SK-N-SH (cell line): ENCODE results near the gene GNPAT.

Experiments
- EP300 ChIP-seq, 2 experiments: IDR thresholded peaks; 2 replicates each; pipeline versions ENCODE4 v1.4.0 to v1.6.1; 2012; ENCODE audit warnings: borderline replicate concordance in 1 of 2, low read depth in 1 of 2, low read length in 1 of 2
- POLR2AphosphoS5 ChIP-seq: IDR thresholded peaks from 2 replicates; pipeline ENCODE4 v1.6.1; 2012; ENCODE audit warnings: low read depth, low read length
- RCOR1 ChIP-seq: fragments of 150-350 bp; IDR thresholded peaks from 2 replicates; pipeline ENCODE4 v1.6.1; 2017; ENCODE audit warnings: antibody characterized with exemption, low read length
- RFX5 ChIP-seq: IDR thresholded peaks from 2 replicates; pipeline ENCODE4 v1.6.1; 2012; ENCODE audit warnings: mild to moderate bottlenecking, improper control_type of control experiment, low read length
- TAF1 ChIP-seq: IDR thresholded peaks from 2 replicates; pipeline ENCODE4 v1.6.1; 2012; ENCODE audit warnings: low read depth, mild to moderate bottlenecking, low read length, moderate library complexity, borderline replicate concordance
- TCF12 ChIP-seq: IDR thresholded peaks from 2 replicates; pipeline ENCODE4 v1.4.0; 2012
- TF ChIP-seq, protein P1 (sequence below): fragments of 200-600 bp; sonication (generic); IDR thresholded peaks from 2 replicates; pipeline ENCODE4 v1.6.1; 2017; ENCODE audit warnings: antibody characterized with exemption, mild to moderate bottlenecking, moderate library complexity

DNA sequence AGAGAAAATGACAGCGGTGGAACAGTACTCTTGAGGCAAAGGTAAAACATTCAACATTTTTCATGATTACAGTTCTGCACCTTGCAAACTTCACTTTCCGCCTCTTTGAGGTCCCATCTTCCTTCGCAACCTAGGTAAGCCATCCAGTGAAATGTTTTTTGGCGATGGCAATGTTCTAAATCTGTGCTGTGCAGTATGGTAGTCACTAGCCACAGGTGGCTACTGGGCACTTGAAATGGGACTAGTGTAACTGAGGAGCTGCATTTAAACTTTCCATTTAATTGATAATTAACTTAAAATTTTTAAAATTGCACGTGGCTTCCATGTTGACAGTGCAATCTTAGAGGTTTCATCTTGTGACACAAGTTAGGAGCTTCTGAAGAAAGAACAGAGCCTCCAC lies 83.6 kb downstream of the GNPAT start:
- TF ChIP-seq, protein P1, sequence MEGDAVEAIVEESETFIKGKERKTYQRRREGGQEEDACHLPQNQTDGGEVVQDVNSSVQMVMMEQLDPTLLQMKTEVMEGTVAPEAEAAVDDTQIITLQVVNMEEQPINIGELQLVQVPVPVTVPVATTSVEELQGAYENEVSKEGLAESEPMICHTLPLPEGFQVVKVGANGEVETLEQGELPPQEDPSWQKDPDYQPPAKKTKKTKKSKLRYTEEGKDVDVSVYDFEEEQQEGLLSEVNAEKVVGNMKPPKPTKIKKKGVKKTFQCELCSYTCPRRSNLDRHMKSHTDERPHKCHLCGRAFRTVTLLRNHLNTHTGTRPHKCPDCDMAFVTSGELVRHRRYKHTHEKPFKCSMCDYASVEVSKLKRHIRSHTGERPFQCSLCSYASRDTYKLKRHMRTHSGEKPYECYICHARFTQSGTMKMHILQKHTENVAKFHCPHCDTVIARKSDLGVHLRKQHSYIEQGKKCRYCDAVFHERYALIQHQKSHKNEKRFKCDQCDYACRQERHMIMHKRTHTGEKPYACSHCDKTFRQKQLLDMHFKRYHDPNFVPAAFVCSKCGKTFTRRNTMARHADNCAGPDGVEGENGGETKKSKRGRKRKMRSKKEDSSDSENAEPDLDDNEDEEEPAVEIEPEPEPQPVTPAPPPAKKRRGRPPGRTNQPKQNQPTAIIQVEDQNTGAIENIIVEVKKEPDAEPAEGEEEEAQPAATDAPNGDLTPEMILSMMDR: no peak
- TF ChIP-seq POLR2AphosphoS5: no peak
- TF ChIP-seq TCF12: no peak
- no peak for TF ChIP-seq RCOR1
- TF ChIP-seq TAF1: no peak
- TF ChIP-seq EP300 (IDR thresholded peaks at IDR 0.05; ENCODE audit: borderline replicate concordance in 1 of 2, low read depth in 1 of 2, low read length in 1 of 2): no peak
- no peak for TF ChIP-seq RFX5
